H9 (cell line): ENCODE measurements around the gene SLC23A3. TPM values are rescaled to one million over a fixed set of nuclear protein-coding genes. Genes with fewer than 3 reads are reported as not detected.

Experiments used
- DNase-seq: peaks from one replicate; pipeline ENCODE4 v3.0.0-alpha.2; 2017
- H2AFZ ChIP-seq: one replicate; pipeline ENCODE4 v1.6.1; 2013; ENCODE audit warnings: mild to moderate bottlenecking, low read length, control low read depth, moderate library complexity
- H2AK5ac ChIP-seq: 2 replicates; pipeline ENCODE4 v1.6.1; 2013; ENCODE audit warnings: low read length, control low read depth, mixed read lengths; ENCODE audit not compliant: insufficient read length
- H2BK120ac ChIP-seq: one replicate; pipeline ENCODE4 v1.6.1; 2013; ENCODE audit warnings: low read depth, mild to moderate bottlenecking, low read length, control low read depth, inconsistent platforms; ENCODE audit not compliant: poor library complexity, severe bottlenecking
- H2BK12ac ChIP-seq: 2 replicates; pipeline ENCODE4 v1.6.1; 2013; ENCODE audit warnings: low read length, control low read depth, mixed read lengths, low read depth; ENCODE audit not compliant: insufficient read length
- H2BK15ac ChIP-seq: 2 replicates; pipeline ENCODE4 v1.6.1; 2013; ENCODE audit warnings: low read depth, low read length, control low read depth
- H2BK20ac ChIP-seq: one replicate; pipeline ENCODE4 v1.6.1; 2013; ENCODE audit warnings: low read depth, mild to moderate bottlenecking, low read length, control low read depth, inconsistent platforms; ENCODE audit not compliant: poor library complexity, severe bottlenecking
- H2BK5ac ChIP-seq: 2 replicates; pipeline ENCODE4 v1.6.1; 2013; ENCODE audit warnings: low read length, control low read depth, mixed read lengths; ENCODE audit not compliant: insufficient read length
- H3K14ac ChIP-seq: 2 replicates; pipeline ENCODE4 v1.6.1; 2013; ENCODE audit warnings: low read length, control low read depth; ENCODE audit not compliant: insufficient read depth
- H3K18ac ChIP-seq: 2 replicates; pipeline ENCODE4 v1.6.1; 2013; ENCODE audit warnings: low read depth, mild to moderate bottlenecking, mixed read lengths, low read length, control low read depth; ENCODE audit not compliant: insufficient read length
- H3K23ac ChIP-seq: 2 replicates; pipeline ENCODE4 v1.6.1; 2013; ENCODE audit warnings: low read length, control low read depth, mixed read lengths, low read depth; ENCODE audit not compliant: insufficient read length
- H3K23me2 ChIP-seq: 2 replicates; pipeline ENCODE4 v1.6.1; 2013; ENCODE audit warnings: low read depth, mild to moderate bottlenecking, mixed read lengths, low read length, control low read depth; ENCODE audit not compliant: insufficient read length, poor library complexity, severe bottlenecking
- H3K27ac ChIP-seq: 2 replicates; pipeline ENCODE4 v1.5.1; 2013; ENCODE audit warnings: low read length, control low read depth, mixed read lengths, low read depth; ENCODE audit not compliant: insufficient read length
- H3K27me3 ChIP-seq: 2 replicates; pipeline ENCODE4 v1.6.1; 2013; ENCODE audit warnings: low read length, control low read depth, inconsistent platforms; ENCODE audit not compliant: insufficient read depth
- H3K4ac ChIP-seq: 2 replicates; pipeline ENCODE4 v1.6.1; 2013; ENCODE audit warnings: low read depth, mild to moderate bottlenecking, control low read depth, inconsistent platforms, low read length, moderate library complexity
- H3K4me1 ChIP-seq: 2 replicates; pipeline ENCODE4 v1.6.1; 2013; ENCODE audit warnings: low read length, control low read depth, inconsistent platforms; ENCODE audit not compliant: insufficient read depth
- H3K4me2 ChIP-seq: 2 replicates; pipeline ENCODE4 v1.6.1; 2013; ENCODE audit warnings: low read length, control low read depth, mixed read lengths; ENCODE audit not compliant: insufficient read length, insufficient read depth
- H3K56ac ChIP-seq: 2 replicates; pipeline ENCODE4 v1.6.1; 2013; ENCODE audit warnings: low read depth, mild to moderate bottlenecking, mixed read lengths, low read length, control low read depth; ENCODE audit not compliant: insufficient read length
- H3K79me1 ChIP-seq: 2 replicates; pipeline ENCODE4 v1.6.1; 2013; ENCODE audit warnings: low read depth, mild to moderate bottlenecking, moderate library complexity, low read length, control low read depth, inconsistent platforms; ENCODE audit not compliant: insufficient read depth, poor library complexity, severe bottlenecking
- H3K79me2 ChIP-seq: 2 replicates; pipeline ENCODE4 v1.6.1; 2013; ENCODE audit warnings: low read length, control low read depth, inconsistent platforms; ENCODE audit not compliant: insufficient read depth
- H3K9ac ChIP-seq: 2 replicates; pipeline ENCODE4 v1.6.1; 2013; ENCODE audit warnings: low read length, control low read depth, mixed read lengths; ENCODE audit not compliant: insufficient read length; ENCODE audit errors: extremely low read depth
- H3K9me3 ChIP-seq: one replicate; pipeline ENCODE4 v1.6.1; 2013; ENCODE audit warnings: low read depth, low read length, inconsistent platforms; ENCODE audit not compliant: control insufficient read depth
- H3T11ph ChIP-seq: one replicate; pipeline ENCODE4 v1.6.1; 2013; ENCODE audit warnings: mild to moderate bottlenecking, low read length, control low read depth, inconsistent platforms
- H4K20me1 ChIP-seq: one replicate; pipeline ENCODE4 v1.6.1; 2013; ENCODE audit not compliant: control insufficient read depth, insufficient read length, insufficient read depth
- H4K5ac ChIP-seq: 2 replicates; pipeline ENCODE4 v1.6.1; 2013; ENCODE audit warnings: low read depth, mild to moderate bottlenecking, mixed read lengths, low read length, control low read depth; ENCODE audit not compliant: insufficient read length
- H4K8ac ChIP-seq: replicated peaks from 2 replicates; pipeline ENCODE4 v1.6.1; 2013; ENCODE audit warnings: low read length, control low read depth, mixed read lengths, low read depth; ENCODE audit not compliant: insufficient read length
- H4K91ac ChIP-seq: 2 replicates; pipeline ENCODE4 v1.6.1; 2013; ENCODE audit warnings: low read depth, mild to moderate bottlenecking, moderate library complexity, mixed read lengths, low read length, control low read depth; ENCODE audit not compliant: insufficient read length
- H3K27ac Mint-ChIP-seq, 3 experiments: 2 replicates in 2 of 3; 3 replicates in 1 of 3; pipeline ENCODE4 v1.8.0; 2020 to 2021; ENCODE audit warnings: mixed read lengths in 3 of 3, mild to moderate bottlenecking in 1 of 3, moderate library complexity in 1 of 3
- H3K27me3 Mint-ChIP-seq: 2 replicates; pipeline ENCODE4 v1.8.0; 2021; ENCODE audit warnings: low read depth, mild to moderate bottlenecking, moderate library complexity, mixed read lengths
- H3K36me3 Mint-ChIP-seq, 3 experiments: 2 replicates in 2 of 3; 3 replicates in 1 of 3; pipeline ENCODE4 v1.8.0; 2020 to 2021; ENCODE audit warnings: low read depth in 3 of 3, mixed read lengths in 3 of 3; ENCODE audit not compliant: insufficient read depth in 1 of 3
- H3K4me1 Mint-ChIP-seq, 2 experiments: 2 replicates each; pipeline ENCODE4 v1.8.0; 2020; ENCODE audit warnings: mixed read lengths in 2 of 2
- H3K4me3 Mint-ChIP-seq, 2 experiments: 2 replicates in 1 of 2; 3 replicates in 1 of 2; pipeline ENCODE4 v1.8.0; 2020 to 2021; ENCODE audit warnings: mild to moderate bottlenecking in 2 of 2, mixed read lengths in 2 of 2, moderate library complexity in 1 of 2
- H3K9me3 Mint-ChIP-seq, 2 experiments: 2 replicates in 1 of 2; 3 replicates in 1 of 2; pipeline ENCODE4 v1.8.0; 2020; ENCODE audit warnings: mild to moderate bottlenecking in 2 of 2, mixed read lengths in 2 of 2, moderate library complexity in 1 of 2
- CTCF ChIP-seq: fragments of 200-600 bp; sonication (generic); conservative IDR thresholded peaks from 3 replicates; pipeline ENCODE4 v1.8.0; 2021; ENCODE audit warnings: antibody characterized with exemption, mild to moderate bottlenecking
- WGBS: extraction: QIAGEN DNeasy Blood & Tissue Kit; methylation state at CpG from one replicate; pipeline ENCODE4 v1.1.7; 2013; ENCODE audit warnings: missing lambda C conversion rate, low lambda C conversion rate, mixed read lengths; ENCODE audit not compliant: insufficient read length; ENCODE audit errors: extremely low coverage; 5-methylcytosine and 5-hydroxymethylcytosine counted together
- total RNA-seq: library from RNA; stranded (reverse); gene quantifications from 2 replicates; pipeline ENCODE4 v1.2.1, GENCODE V29; 2021

The SLC23A3 gene
- total RNA-seq, 1 experiment from 2014 or later: 1.2 TPM

GRCh38 chr2:219125886-219126270 lies 44.0 kb downstream of the SLC23A3 start:
- no peak overlapping the region for H2BK120ac ChIP-seq
- Mint-ChIP-seq H3K36me3 (no peaks in the 10 kb centered on the region), H3K27ac (no peak overlapping the region), H3K27me3 (no peaks in the 10 kb centered on the region), H3K9me3 (no peaks in the 10 kb centered on the region), H3K4me1 (peaks cover 4 to 6% of the 10 kb centered on the region in 2 experiments; a peak in 2 of 4 replicates), H3K4me3 (no peak overlapping the region)
- no peak overlapping the region for H4K91ac ChIP-seq
- no peak overlapping the region for H2AFZ ChIP-seq
- no peaks in the 10 kb centered on the region for H3K23me2 ChIP-seq
- H4K8ac ChIP-seq: no peak overlapping the region
- H2BK5ac ChIP-seq: no peak overlapping the region
- no peak for DNase-seq
- no peak for TF ChIP-seq CTCF
- 0 out of 2 replicates have a peak, but pooled peaks cover 4% of the 10 kb centered on the region for H3K4me1 ChIP-seq
- H2BK15ac ChIP-seq: no peak overlapping the region
- no peak overlapping the region for H3K4me2 ChIP-seq
- no peak overlapping the region for H3K23ac ChIP-seq
- H3K9me3 ChIP-seq: no peaks in the 10 kb centered on the region
- H3K27me3 ChIP-seq: no peaks in the 10 kb centered on the region
- no peaks in the 10 kb centered on the region for H3K79me2 ChIP-seq
- no peak overlapping the region for H3K27ac ChIP-seq
- H2BK20ac ChIP-seq: no peak overlapping the region
- H4K5ac ChIP-seq: no peak overlapping the region
- no peak overlapping the region for H3K14ac ChIP-seq
- no CpG with 5 or more reads among the region's 1 CpG for WGBS
- H3K18ac ChIP-seq: no peak overlapping the region
- H3K56ac ChIP-seq: no peak overlapping the region
- no peak overlapping the region for H3K4ac ChIP-seq
- no peak overlapping the region for H3K9ac ChIP-seq
- H4K20me1 ChIP-seq: no peaks in the 10 kb centered on the region
- H2AK5ac ChIP-seq: no peak overlapping the region
- H3K79me1 ChIP-seq: no peaks in the 10 kb centered on the region
- H3T11ph ChIP-seq: no peak overlapping the region
- no peak overlapping the region for H2BK12ac ChIP-seq
